Measurements from ENCODE around the gene APOA5. TPM values are rescaled to one million over a fixed set of nuclear protein-coding genes. Genes with fewer than 3 reads are reported as not detected.
A peak's percentile ranks its signal among the peaks of the same experiment; 100 is the strongest.
"Not testable (repeated sequence)": the region's sequence is repeated elsewhere in the genome, so short reads cannot be mapped to it uniquely, and the experiment has no call there.

APOA5 gene
- polyA plus RNA-seq, 1 donor = not detected

- no peak for DNase-seq (ENCODE audit: low read depth)
Measured at GRCh38 chr11:116774661-116775060, 17.0 kb downstream of the APOA5 start.

GRCh38 chr11:116773203-116774097 is 18.2 kb downstream of the APOA5 start:
- no peak for DNase-seq (ENCODE audit: low read depth)

GRCh38 chr11:116772443-116773202 is 19.1 kb downstream of the APOA5 start, which contains the start of gene BUD13:
TSS of gene BUD13 (minus strand) at chr11:116772987. CDS start at chr11:116772964, 23 bp downstream.
- peak; percentile 48 for DNase-seq (ENCODE audit: low read depth)

GRCh38 chr11:116771935-116772334 is 19.7 kb downstream of the APOA5 start:
- no peak for DNase-seq (ENCODE audit: low read depth)

GRCh38 chr11:116762132-116762531 is 29.5 kb downstream of the APOA5 start:
- no peak for DNase-seq (ENCODE audit: low read depth)

GRCh38 chr11:116756044-116756443 is 35.6 kb downstream of the APOA5 start:
- not testable (repeated sequence) for DNase-seq (ENCODE audit: low read depth)

DNA sequence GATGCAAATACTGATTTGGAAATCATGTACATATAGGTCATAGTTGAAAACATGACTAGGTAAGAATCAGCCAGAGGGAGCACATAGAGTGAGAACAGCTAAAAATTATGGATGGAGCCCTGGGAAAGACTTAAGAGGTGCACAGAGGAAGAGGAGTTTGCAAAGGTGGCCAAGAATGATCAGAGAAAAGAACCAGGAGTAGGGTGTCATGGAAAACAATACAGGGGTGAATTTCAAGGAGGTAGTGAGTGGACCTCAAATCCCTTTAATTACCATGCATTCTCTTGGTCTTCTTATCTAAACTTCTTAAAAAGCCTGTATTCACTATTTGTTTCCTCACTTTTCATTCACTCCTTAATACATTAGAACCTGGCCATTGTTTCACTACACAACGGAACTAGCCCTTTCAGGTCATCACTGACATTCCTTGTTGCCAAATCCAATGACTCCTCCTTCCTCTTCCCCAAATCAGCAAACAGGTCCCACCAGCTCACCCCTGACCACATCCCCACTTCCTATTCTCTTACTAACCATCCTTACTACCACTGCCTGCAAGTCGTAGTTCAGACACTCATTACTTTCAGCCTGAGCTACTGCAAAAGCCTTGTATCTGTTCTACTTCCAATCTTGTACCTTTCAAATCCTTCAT is 41.5 kb downstream of the APOA5 start:
- DNase-seq (ENCODE audit: low read depth) = no peak

DNA sequence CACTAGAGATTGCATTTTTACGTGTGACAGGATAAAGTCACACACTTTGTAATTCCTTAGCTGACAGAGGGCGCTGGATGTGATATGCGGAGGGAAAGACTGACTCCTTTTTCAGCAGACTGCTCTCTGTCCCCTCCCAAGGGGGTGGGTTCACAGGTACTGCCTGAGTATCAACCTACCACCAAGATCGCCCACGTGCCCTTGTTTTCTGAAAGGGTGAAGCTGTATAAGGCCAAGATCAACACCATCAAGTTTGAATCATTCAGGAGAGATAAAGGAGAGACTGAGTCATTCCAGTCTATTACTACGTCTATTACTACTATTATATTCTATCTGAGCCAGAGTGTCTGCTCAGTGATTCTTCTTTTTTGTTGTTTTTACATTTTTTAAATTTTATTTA is 49.6 kb downstream of the APOA5 start:
- no peak for DNase-seq (ENCODE audit: low read depth)

GRCh38 chr11:116740741-116741140 is 50.9 kb downstream of the APOA5 start:
- DNase-seq (ENCODE audit: low read depth) = no peak

Other genes with a start within 250 kb of the APOA5 start
- gene BUD13, start 18.9 kb downstream of the APOA5 start, polyA plus RNA-seq (ENCODE audit: insufficient read length) = 18.0 TPM
- gene ZPR1, start 3.9 kb downstream of the APOA5 start, polyA plus RNA-seq (ENCODE audit: insufficient read length) = 40.5 TPM
- gene APOA4, start 31.4 kb upstream of the APOA5 start, polyA plus RNA-seq (ENCODE audit: insufficient read length) = not detected
- gene APOC3, start 38.0 kb upstream of the APOA5 start, polyA plus RNA-seq (ENCODE audit: insufficient read length) = not detected
- gene APOA1, start 45.7 kb upstream of the APOA5 start, polyA plus RNA-seq (ENCODE audit: insufficient read length) = 0.80 TPM

Data from forelimb muscle (tissue), 1 donor.